Thyroid gland (tissue), 4 donors: ENCODE results near the gene FNDC3B. TPM values are rescaled to one million over a fixed set of nuclear protein-coding genes. Genes with fewer than 3 reads are reported as not detected.
A peak's percentile ranks its signal among the peaks of the same experiment; 100 is the strongest.

Source experiments
- DNase-seq, 2 donors: peaks; one replicate each; pipeline ENCODE4 v3.0.0-alpha.2; 2019
- H3K27ac ChIP-seq, 3 donors: fragments of 200-600 bp; sonication (generic); 1 replicate in 2 of 3; 2 replicates in 1 of 3; pipeline ENCODE4 v1.5.1; 2016 to 2019; ENCODE audit warnings: mild to moderate bottlenecking in 1 of 3, moderate library complexity in 1 of 3
- H3K27me3 ChIP-seq: fragments of 200-600 bp; sonication (generic); one replicate; pipeline ENCODE4 v1.5.1; 2019
- H3K36me3 ChIP-seq, 2 donors: fragments of 200-600 bp; sonication (generic); one replicate each; pipeline ENCODE4 v1.5.1; 2016 to 2019
- H3K4me1 ChIP-seq, 2 donors: fragments of 200-600 bp; sonication (generic); one replicate each; pipeline ENCODE4 v1.5.1; 2017 to 2019
- H3K4me3 ChIP-seq, 3 donors: fragments of 200-600 bp; sonication (generic); replicated peaks in 1 of 3; 1 replicate in 2 of 3; 2 replicates in 1 of 3; pipeline ENCODE4 v1.5.1; 2016; ENCODE audit warnings: mild to moderate bottlenecking in 1 of 3
- H3K9me3 ChIP-seq: fragments of 200-600 bp; sonication (generic); one replicate; pipeline ENCODE4 v1.5.1; 2017
- POLR2A ChIP-seq, 2 donors: fragments of 450-650 bp; IDR thresholded peaks; one replicate each; pipeline ENCODE4 v1.6.1; 2017; ENCODE audit warnings: antibody characterized with exemption in 2 of 2, mild to moderate bottlenecking in 2 of 2, moderate library complexity in 1 of 2
- WGBS, 2 donors: methylation state at CpG; one replicate each; pipeline ENCODE4 v1.1.5; 2017; 5-methylcytosine and 5-hydroxymethylcytosine counted together
- intact Hi-C: fragments of 100-400 bp; cut with DNase I; formaldehyde crosslinking; loops from one replicate; pipeline ENCODE4 v1.15.1; 2023
- total RNA-seq, 4 donors: library from RNA; depleted of rRNA; stranded (reverse); fragments of >200 nt; gene quantifications; one replicate each; pipeline ENCODE4 v1.2.3, GENCODE V29; 2016
- TF ChIP-seq, protein P1 (sequence below), 6 experiments: fragments of 200-600 bp in 3 of 6; fragments of 450-650 bp in 3 of 6; sonication (generic) in 3 of 6; IDR thresholded peaks; one replicate each; pipeline ENCODE4 v1.5.1; 2016 to 2019; ENCODE audit warnings: antibody characterized with exemption in 6 of 6, mild to moderate bottlenecking in 2 of 6, inconsistent platforms in 1 of 6, moderate library complexity in 1 of 6

Gene FNDC3B
- total RNA-seq, 4 donors from 2014 or later, result 118 to 172 (median 146) TPM

GRCh38 chr3:172144601-172145000 is 105.2 kb downstream of the FNDC3B start:
- TF ChIP-seq, protein P1, sequence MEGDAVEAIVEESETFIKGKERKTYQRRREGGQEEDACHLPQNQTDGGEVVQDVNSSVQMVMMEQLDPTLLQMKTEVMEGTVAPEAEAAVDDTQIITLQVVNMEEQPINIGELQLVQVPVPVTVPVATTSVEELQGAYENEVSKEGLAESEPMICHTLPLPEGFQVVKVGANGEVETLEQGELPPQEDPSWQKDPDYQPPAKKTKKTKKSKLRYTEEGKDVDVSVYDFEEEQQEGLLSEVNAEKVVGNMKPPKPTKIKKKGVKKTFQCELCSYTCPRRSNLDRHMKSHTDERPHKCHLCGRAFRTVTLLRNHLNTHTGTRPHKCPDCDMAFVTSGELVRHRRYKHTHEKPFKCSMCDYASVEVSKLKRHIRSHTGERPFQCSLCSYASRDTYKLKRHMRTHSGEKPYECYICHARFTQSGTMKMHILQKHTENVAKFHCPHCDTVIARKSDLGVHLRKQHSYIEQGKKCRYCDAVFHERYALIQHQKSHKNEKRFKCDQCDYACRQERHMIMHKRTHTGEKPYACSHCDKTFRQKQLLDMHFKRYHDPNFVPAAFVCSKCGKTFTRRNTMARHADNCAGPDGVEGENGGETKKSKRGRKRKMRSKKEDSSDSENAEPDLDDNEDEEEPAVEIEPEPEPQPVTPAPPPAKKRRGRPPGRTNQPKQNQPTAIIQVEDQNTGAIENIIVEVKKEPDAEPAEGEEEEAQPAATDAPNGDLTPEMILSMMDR (IDR thresholded peaks at IDR 0.05), result no peak
- TF ChIP-seq POLR2A (IDR thresholded peaks at IDR 0.05), result no peak
- H3K27me3 ChIP-seq, result no peaks in the 10 kb centered on the region
- no peak overlapping the region for H3K4me3 ChIP-seq
- H3K27ac ChIP-seq, result peak overlapping the region in 1 of 3 donors; percentile 34
- DNase-seq, result no peak
- H3K4me1 ChIP-seq, result peaks cover 44 to 51% of the 10 kb centered on the region in 2 donors
- H3K9me3 ChIP-seq, result no peaks in the 10 kb centered on the region
- H3K36me3 ChIP-seq, result no peaks in the 10 kb centered on the region
- 86 to 88% methylated on average over 1 of the region's 1 CpG for WGBS, 2 donors
- intact Hi-C loops, result no loop called here

DNA sequence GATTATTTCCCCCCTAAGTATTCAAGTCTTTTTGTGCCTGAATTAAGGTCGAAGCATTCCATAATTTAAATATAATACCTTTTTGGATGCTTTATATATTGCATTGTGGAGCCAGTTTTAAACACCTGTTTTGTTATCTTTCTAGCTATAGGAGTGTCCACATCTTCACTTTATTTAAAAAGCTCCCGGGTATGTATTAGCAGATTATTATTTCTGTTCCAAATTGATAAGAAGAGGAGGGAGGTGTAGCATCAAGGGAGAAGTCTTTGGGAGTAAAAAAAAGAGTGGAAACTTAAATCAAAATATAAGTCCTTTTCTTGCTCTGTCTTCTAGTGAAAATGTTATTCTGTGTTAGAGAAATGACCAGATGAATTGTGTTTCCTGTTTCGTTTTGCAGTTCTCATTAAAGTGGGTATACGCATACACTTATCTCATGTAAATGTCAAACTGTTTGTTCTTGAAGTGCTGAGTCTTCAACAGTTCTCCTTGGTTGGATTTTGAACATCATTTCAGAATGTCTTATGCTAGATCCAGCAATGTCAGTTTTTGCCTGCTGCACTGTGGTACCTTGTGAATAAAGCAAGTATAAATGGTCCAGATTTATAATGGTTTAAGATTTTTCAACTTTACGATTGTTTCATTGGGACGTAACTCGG is 105.8 kb downstream of the FNDC3B start:
- Histone ChIP-seq H3K27me3 (no peaks in the 10 kb centered on the region), H3K9me3 (no peaks in the 10 kb centered on the region), H3K36me3 (no peaks in the 10 kb centered on the region), H3K27ac (peak overlapping the region in 1 of 3 donors; percentile 34), H3K4me1 (peaks cover 38 to 45% of the 10 kb centered on the region in 2 donors), H3K4me3 (no peak overlapping the region)
- WGBS, 2 donors, result 71% methylated on average over 7 of the region's 7 CpGs
- TF ChIP-seq, protein P1 (IDR thresholded peaks at IDR 0.05), result no peak
- no peak for TF ChIP-seq POLR2A (IDR thresholded peaks at IDR 0.05)
- no peak for DNase-seq
- intact Hi-C loops, result no loop called here

GRCh38 chr3:172146349-172146748 is 107.0 kb downstream of the FNDC3B start:
- no peak overlapping the region for H3K27ac ChIP-seq
- DNase-seq, result no peak
- H3K4me3 ChIP-seq, result no peak overlapping the region
- no peaks in the 10 kb centered on the region for H3K27me3 ChIP-seq
- peaks cover 27 to 33% of the 10 kb centered on the region in 2 donors for H3K4me1 ChIP-seq
- TF ChIP-seq POLR2A (IDR thresholded peaks at IDR 0.05), result no peak
- TF ChIP-seq, protein P1 (IDR thresholded peaks at IDR 0.05), result no peak
- no peaks in the 10 kb centered on the region for H3K9me3 ChIP-seq
- H3K36me3 ChIP-seq, result no peaks in the 10 kb centered on the region
- intact Hi-C loops, result no loop called here
- 53 to 54% methylated on average over 3 of the region's 3 CpGs for WGBS, 2 donors

- Histone ChIP-seq H3K27me3 (no peaks in the 10 kb centered on the region), H3K4me3 (no peak overlapping the region), H3K4me1 (peaks cover 30 to 33% of the 10 kb centered on the region in 2 donors), H3K36me3 (no peaks in the 10 kb centered on the region), H3K9me3 (no peaks in the 10 kb centered on the region), H3K27ac (no peak overlapping the region)
- TF ChIP-seq POLR2A (IDR thresholded peaks at IDR 0.05), result no peak
- TF ChIP-seq, protein P1 (IDR thresholded peaks at IDR 0.05), result no peak
- no peak for DNase-seq
- intact Hi-C loops, result no loop called here
- 94 to 97% methylated on average over 8 of the region's 8 CpGs for WGBS, 2 donors
These were observed 107.9 kb downstream of the FNDC3B start for GRCh38 chr3:172147113-172147818.

DNA sequence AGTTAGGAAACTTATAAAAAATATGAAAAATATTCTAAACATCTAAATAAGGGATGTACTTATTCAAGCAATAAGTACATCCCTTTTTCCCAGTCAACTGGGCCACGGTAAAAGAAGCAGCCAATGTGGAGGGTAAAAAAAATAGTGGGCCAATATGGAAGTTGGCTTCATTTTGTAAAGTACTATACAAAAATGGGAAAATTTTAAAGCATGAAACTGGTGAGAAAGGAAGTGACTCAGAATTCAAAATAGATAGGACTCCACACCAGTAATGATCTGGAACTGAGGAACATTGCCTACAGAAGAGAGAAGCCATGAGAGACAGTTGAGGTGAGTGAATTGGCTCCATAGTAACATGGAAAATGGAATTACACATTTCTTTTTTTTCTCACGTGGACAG is 108.9 kb downstream of the FNDC3B start:
- Histone ChIP-seq H3K27me3 (no peaks in the 10 kb centered on the region), H3K27ac (no peak overlapping the region), H3K4me1 (peaks cover 36 to 40% of the 10 kb centered on the region in 2 donors), H3K9me3 (no peaks in the 10 kb centered on the region), H3K36me3 (no peaks in the 10 kb centered on the region), H3K4me3 (no peak overlapping the region)
- DNase-seq, result no peak
- TF ChIP-seq POLR2A (IDR thresholded peaks at IDR 0.05), result no peak
- TF ChIP-seq, protein P1 (IDR thresholded peaks at IDR 0.05), result no peak
- 79 to 92% methylated on average over 2 of the region's 2 CpGs for WGBS, 2 donors
- intact Hi-C loops, result no loop called here
